ENCODE results near the gene PISD. TPM values are rescaled to one million over a fixed set of nuclear protein-coding genes. Genes with fewer than 3 reads are reported as not detected.

The PISD gene
- total and polyA plus RNA-seq, 2 of the 8 experiments (the other 6 are each of a cell fraction or from before 2014, with no cell fraction given) = 47.8 to 48.2 TPM

- FAIRE-seq = no peak
- Histone ChIP-seq H3K27me3 (replicated peaks in 1 of 4; ENCODE audit: control insufficient read depth in 3 of 4, extremely low read depth in 1 of 4, insufficient read depth in 3 of 4, low read length in 3 of 4) (no peaks in the 10 kb centered on the region), H3K18ac (ENCODE audit: extremely low read depth, low read length) (no peak overlapping the region), H2BK5ac (ENCODE audit: low read depth, low read length) (0 out of 2 replicates have a peak overlapping the region, but pooled peaks have one; percentile 24), H4K20me1 (replicated peaks in 1 of 2; ENCODE audit: control insufficient read depth in 1 of 2, insufficient read depth in 2 of 2, low read length in 2 of 2) (peaks cover 3 to 4% of the 10 kb centered on the region in 2 experiments), H3K27ac (ENCODE audit: low read depth, low read length) (no peak overlapping the region), H3K4ac (replicated peaks; ENCODE audit: insufficient read length, low read depth, low read length) (no peak overlapping the region), H4K91ac (replicated peaks; ENCODE audit: insufficient read length, low read length) (no peak overlapping the region), H3K36me3 (ENCODE audit: control insufficient read depth in 2 of 4, insufficient read depth in 4 of 4, low read length in 3 of 4) (peaks cover 2 to 15% (median 8%) of the 10 kb centered on the region in 4 experiments; a peak in 6 of 8 replicates), H3K23ac (ENCODE audit: insufficient read length) (no peak overlapping the region), H3K4me3 (ENCODE audit: extremely low read depth in 1 of 4, insufficient read depth in 2 of 4, low read depth in 3 of 4, low read length in 4 of 4) (no peak overlapping the region), H3K14ac (ENCODE audit: insufficient read length) (no peak overlapping the region), H2BK120ac (replicated peaks; ENCODE audit: low read depth, low read length) (no peak overlapping the region), H3K9ac (replicated peaks in 1 of 4; ENCODE audit: extremely low read depth in 1 of 4, low read depth in 3 of 4, low read length in 3 of 4) (no peak overlapping the region; a peak in 1 of 7 replicates), H3K4me2 (ENCODE audit: insufficient read depth in 1 of 2, low read depth in 2 of 2, low read length in 2 of 2) (no peak overlapping the region), H2AFZ (ENCODE audit: low read length) (no peak overlapping the region), H2BK15ac (ENCODE audit: low read length) (no peak overlapping the region), H4K5ac (ENCODE audit: insufficient read length, low read depth, low read length) (no peak overlapping the region), H3K4me1 (replicated peaks in 1 of 4; ENCODE audit: control insufficient read depth in 3 of 4, insufficient read depth in 4 of 4, low read length in 3 of 4) (no peaks in the 10 kb centered on the region; a peak in 2 of 7 replicates), H3K56ac (replicated peaks; ENCODE audit: insufficient read length, low read depth, low read length) (no peak overlapping the region), H3K9me3 (ENCODE audit: insufficient read depth in 2 of 2, low read depth in 1 of 2, low read length in 1 of 2) (no peaks in the 10 kb centered on the region), H2AK5ac (ENCODE audit: low read depth, low read length) (no peak overlapping the region), H2BK20ac (ENCODE audit: low read length) (no peak overlapping the region), H2BK12ac (ENCODE audit: low read depth, low read length) (no peak overlapping the region), H3K79me2 (ENCODE audit: control insufficient read depth in 1 of 2, insufficient read depth in 2 of 2, low read length in 2 of 2) (no peaks in the 10 kb centered on the region), H3K79me1 (ENCODE audit: low read depth, low read length) (no peaks in the 10 kb centered on the region; the same call in 1 of the 2 replicates), H3K23me2 (ENCODE audit: low read depth, low read length) (no peaks in the 10 kb centered on the region), H4K8ac (ENCODE audit: extremely low read depth, insufficient read depth, low read length) (peak overlapping the region; percentile 73)
- DNase-seq (ENCODE audit: low read depth in 1 of 2, low spot score in 2 of 2) = no peak
- WGBS, 2 experiments (ENCODE audit: extremely low coverage in 1 of 2, insufficient coverage in 1 of 2, insufficient read length in 1 of 2, insufficient replicate concordance in 2 of 2, low coverage in 1 of 2, low lambda C conversion rate in 2 of 2, missing lambda C conversion rate in 1 of 2) = 94% methylated on average over 18 of the region's 18 CpGs; no CpG with 5 or more reads in 1 of the 2 experiments
- ChIA-PET POLR2A (ENCODE audit: partially characterized antibody) (interaction anchor here (1.1 to 5.6 kb wide), 5 partner anchors 8 to 16 kb away, joined by 6 to 30 read pairs (median 10); no protein-coding TSS in a partner anchor), CTCF (ENCODE audit: partially characterized antibody) (interaction anchor here (0.9 to 2.2 kb wide), 5 partner anchors 8 to 58 kb away, joined by 4 to 7 read pairs (median 5); no protein-coding TSS in a partner anchor)
- no peak for TF ChIP-seq PHF8 (conservative IDR thresholded peaks at IDR 0.05; ENCODE audit: low read depth, low read length)
- no peak for TF ChIP-seq TEAD4 (IDR thresholded peaks at IDR 0.05; ENCODE audit: low read depth, low read length)
- TF ChIP-seq SIN3A (conservative IDR thresholded peaks at IDR 0.05 in 1 of 2, IDR thresholded peaks at IDR 0.05 in 1 of 2; ENCODE audit: low read depth in 1 of 2, low read length in 2 of 2) = no peak
- TF ChIP-seq BRCA1 (IDR thresholded peaks at IDR 0.05; ENCODE audit: low read depth, low read length) = no peak
- TF ChIP-seq MAFK (IDR thresholded peaks at IDR 0.05; ENCODE audit: low read depth, low read length) = no peak
- TF ChIP-seq HDAC6 (IDR thresholded peaks at IDR 0.05; ENCODE audit: low read depth, low read length) = no peak
- TF ChIP-seq SUZ12 (IDR thresholded peaks at IDR 0.05; ENCODE audit: low read length) = no peak
- no peak for TF ChIP-seq HDAC2 (IDR thresholded peaks at IDR 0.05; ENCODE audit: borderline replicate concordance in 1 of 2, low read depth in 2 of 2, low read length in 2 of 2)
- TF ChIP-seq RAD21 (IDR thresholded peaks at IDR 0.05 in 1 of 2, conservative IDR thresholded peaks at IDR 0.05 in 1 of 2; ENCODE audit: low read depth in 2 of 2, low read length in 2 of 2) = no peak
- no peak for TF ChIP-seq NANOG (IDR thresholded peaks at IDR 0.05; ENCODE audit: insufficient read depth, low read depth, low read length, poor library complexity, severe bottlenecking)
These were observed 47.1 kb downstream of the PISD start for GRCh38 chr22:31614781-31615490.

Measured in H1 (cell line).